Umbilical cord (tissue), 2 donors: Measurements from ENCODE around the gene COX11. TPM values are rescaled to one million over a fixed set of nuclear protein-coding genes. Genes with fewer than 3 reads are reported as not detected.

Experiments
- DNase-seq: peaks from one replicate; pipeline ENCODE4 v3.0.0-alpha.2; 2015; ENCODE audit warnings: low spot score
- total RNA-seq: library from RNA; depleted of rRNA; stranded (reverse); fragments of >200 nt; gene quantifications from one replicate; pipeline ENCODE4 v1.2.3, GENCODE V29; 2014; ENCODE audit warnings: low replicate concordance; ENCODE audit not compliant: insufficient read depth

Gene COX11
- total RNA-seq, 1 donor from 2014 or later: 38.3 TPM

DNA sequence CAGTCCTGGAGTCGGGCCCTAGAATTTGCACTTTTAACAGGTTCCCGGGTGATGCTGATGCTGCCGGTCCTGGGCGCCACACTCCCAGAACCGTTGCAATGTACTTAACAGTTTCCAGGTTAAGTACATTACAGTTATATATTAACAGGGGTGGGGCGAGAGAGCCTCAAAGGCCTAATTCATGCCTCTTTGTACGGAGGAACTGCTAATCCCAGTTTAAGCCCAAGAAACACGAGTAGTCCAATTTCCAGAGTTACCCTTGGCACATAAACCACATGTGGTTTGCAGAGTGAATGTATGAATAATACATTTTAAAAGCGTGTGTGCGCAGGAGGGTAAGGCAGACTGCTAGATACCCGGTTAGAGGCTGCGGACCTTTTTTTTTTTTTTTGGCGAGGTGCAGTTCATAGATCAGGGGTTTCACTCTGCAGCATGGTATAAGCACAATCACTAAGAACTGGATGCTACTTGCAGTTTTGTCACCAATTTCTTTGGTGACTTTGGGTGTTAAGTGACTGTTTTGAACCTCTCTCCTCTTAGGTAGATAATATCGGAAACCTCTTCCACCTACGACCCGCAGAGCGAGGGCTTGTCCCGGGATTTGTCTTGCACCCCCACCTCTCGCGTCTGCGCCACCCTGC is 713 bp downstream of the COX11 start:
- no peak for DNase-seq

DNA sequence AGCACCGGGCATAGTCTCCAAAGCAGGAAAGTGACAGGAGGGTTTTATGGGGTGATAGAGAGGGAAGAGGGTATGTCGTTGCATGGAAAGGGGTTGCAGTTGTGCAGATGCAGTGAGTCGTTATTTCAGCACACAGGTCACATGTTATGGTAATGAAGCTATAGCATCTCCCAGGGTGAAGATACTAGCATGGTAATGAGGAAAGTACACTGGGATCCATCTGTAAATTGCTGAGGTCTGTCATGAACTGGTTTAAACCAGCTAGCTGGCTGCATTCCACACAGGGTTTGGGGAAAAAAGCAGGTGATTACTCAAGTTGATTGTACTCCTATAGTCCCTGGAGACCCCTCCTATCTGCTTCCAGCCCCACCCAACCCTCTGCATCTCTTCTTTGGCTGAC is 11.7 kb downstream of the COX11 start:
- no peak for DNase-seq

DNA sequence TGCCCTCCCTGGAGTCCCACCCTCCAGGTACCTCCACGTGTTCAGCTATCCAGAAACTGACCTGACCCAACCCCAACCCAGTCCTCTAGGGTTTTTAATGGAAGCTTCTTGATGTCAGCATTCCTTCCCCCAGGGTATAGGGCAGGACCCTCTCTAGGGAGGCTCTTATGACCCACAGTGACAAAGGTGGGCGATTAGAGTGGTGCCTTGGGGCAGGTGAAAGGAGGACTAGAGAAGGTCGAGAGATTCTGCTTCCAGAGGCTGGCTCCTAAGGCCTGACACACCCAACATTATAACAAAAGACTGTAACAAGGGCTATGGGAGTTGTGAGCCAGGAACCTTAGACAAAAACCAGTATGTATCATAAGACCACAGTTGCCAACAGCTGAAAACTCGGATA is 17.2 kb downstream of the COX11 start:
- DNase-seq: no peak

DNA sequence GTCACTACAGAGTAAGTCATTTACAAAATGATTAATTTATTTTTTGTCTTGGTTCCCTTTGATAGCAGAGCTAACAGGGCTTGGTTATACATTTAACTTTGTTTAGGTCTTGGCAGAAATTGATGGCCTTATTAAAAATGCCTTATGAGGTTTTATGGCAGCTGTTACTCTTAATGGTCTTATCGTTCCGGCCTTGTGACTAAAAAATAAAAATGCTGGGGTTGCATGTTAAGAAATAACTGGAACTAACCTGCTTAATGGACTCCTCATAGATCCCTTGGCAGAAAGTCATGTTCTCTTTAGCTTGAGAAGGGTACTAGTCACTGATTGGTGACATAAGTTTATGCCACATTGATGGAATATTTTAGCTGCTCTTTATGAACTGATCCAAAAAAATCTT is 18.3 kb downstream of the COX11 start:
- DNase-seq: no peak

DNA sequence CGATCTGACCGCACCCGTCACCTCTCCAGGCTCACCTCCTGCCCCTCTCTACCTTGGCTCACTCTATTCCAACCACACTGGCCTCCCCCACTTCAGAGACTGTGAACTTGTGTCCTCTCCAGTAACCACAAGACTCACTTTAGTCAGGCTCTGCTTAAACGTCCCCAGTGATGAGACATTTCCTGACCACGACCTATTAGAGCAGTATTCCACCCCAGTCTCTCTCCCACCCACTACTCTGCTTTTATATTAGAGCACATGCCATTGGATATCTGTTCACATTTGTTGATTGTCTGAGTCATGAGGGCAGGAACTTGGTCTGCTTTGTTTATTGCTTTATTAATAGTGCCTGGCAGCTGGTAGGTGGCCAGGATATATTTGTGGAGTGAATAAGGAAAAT is 20.1 kb downstream of the COX11 start:
- no peak for DNase-seq

DNA sequence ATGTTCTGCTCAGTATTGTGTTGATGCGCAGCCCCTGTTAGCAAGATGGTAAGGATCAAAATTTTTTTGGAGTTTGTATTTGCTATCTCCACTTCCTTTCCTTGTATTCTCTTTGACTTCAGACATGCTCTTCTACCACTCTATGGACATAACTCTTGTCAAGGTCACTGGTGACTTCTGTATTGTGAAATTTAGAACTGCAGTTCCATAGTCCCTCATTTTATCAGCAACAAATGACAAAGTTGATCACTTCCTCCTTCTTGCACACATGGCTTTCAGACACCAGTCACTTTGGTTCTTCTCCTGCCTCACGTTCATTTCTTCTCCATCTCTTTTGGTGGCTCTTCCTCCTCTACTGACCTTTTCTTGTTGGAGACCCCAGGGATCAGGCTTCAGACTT is 21.1 kb downstream of the COX11 start:
- DNase-seq: no peak

DNA sequence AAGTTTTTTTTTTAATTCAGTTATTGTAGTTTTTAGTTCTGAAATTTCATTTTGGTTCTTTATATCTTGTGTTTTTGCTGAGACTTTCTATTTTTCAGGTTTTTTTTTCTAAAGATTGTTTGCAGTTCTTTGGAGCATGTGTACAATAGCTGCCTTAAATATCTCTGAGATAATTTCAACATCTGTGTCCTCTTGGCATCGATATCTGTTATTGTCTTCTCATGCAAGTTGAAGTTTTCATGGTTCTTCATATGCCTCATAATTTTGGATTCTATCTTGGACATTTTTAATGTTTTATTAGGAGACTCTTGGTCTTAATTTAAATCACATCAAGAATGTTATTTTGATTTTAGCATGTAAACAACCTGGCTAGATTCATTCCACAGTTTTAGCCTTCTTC is 22.8 kb downstream of the COX11 start:
- no peak for DNase-seq

DNA sequence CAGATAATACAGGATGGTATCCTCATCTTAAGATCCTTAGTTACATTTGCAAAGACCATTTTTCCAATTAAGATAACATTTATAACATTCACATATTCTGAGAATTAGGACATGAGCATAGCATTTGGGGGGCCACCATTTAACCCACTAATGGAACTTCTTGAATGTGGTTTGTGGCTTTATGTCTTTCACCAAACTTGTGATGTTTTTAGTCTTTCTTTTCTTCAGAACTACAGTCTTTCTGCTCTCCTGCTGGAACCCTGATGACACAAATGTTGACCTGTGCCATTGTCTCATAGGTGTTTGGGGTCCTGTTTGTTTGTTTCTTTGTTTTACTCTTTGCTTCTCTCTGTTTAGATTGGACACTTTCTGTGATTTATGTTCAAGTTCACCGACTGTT is 23.2 kb downstream of the COX11 start:
- no peak for DNase-seq

DNA sequence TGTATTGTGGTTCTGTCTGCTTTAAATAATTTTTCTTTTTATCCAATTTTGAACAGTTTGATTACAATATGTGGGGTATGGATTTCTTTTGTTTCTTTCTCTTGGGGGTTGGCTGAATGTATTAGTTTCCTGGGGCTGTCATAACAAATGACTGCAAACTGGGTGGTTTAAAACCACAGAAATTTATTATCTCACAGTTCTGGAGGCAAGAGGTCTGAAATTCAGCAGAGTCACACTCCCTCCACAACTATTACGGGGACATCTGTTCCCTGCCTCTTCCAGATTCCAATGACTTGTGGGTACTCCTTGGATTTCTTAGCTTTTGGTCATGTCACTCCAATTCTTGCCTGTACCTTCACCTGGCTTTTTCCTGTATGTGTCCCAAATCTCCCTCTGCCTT is 23.7 kb downstream of the COX11 start:
- no peak for DNase-seq

DNA sequence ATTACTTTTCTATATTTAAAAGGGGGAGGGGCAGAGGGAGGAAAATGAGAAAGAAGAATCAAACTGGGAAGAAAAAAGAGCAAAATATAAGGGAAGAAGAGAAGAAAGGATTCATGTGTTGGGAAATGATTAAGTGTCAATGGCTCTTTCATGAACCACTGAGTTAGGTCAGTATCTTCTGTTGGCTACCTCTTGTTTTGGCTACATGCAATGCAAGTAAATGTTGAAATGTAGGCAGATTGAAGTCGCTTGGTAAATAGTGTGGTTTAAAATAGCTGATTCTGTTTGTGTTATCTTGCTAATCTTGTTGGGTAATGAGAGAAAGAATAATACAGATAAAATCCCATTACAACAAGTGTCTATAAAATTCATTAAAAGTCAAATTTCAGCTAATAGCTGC is 27.2 kb downstream of the COX11 start:
- DNase-seq: no peak

DNA sequence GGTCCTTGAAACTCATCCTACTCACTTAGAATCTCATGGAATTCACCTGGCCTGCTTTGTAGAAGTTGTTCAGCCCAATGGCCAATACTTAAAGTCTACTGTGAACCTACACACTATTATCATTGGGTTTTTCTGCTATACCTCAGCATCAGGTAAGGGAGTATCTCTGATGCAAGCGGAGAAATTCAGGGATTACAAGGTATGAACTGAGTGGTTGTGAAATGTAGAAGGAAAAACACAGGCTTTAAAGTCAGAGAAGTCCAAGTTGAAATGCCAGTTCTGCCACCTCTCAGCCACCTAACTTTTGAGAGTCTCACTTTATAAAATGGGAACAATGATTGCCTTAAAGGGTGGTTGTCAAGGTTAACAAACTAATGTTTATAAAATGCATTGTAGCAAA is 31.0 kb downstream of the COX11 start:
- no peak for DNase-seq

DNA sequence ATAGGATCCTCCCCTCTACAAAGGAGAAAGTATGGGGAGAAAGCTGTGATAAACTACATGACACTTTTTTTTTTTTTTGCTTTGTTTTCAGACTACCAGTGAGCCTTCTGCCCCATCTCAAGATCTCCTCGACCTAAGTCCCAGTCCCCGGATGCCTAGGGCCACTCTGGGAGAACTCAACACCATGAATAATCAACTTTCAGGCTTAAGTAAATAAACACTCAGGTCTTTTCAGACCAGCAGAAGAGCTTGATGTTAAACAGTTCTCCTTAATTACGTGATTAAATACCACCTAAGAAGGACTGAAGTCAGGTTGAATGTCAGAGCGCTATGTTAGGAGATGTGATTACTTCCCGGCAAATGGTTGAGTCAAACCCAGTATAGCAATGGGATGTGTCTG is 31.4 kb downstream of the COX11 start:
- no peak for DNase-seq

DNA sequence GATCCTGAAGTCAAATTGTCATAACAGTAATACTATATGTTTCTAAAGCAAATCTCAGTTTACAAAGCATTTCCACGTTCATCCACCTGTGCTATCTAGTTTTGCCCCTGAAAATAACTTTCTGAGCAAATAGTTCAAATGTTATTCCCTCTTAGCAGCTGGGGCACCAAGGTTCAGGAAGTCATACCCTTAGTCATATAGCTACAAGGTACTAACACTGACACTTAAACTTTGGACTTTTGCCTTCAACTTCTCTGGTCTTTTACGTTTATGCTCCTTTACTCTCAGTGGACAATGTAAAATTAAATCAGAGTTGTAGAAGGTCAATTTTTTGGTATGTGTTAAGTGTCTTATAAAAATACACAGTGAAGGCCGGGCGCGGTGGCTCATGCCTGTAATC is 33.0 kb downstream of the COX11 start:
- no peak for DNase-seq

DNA sequence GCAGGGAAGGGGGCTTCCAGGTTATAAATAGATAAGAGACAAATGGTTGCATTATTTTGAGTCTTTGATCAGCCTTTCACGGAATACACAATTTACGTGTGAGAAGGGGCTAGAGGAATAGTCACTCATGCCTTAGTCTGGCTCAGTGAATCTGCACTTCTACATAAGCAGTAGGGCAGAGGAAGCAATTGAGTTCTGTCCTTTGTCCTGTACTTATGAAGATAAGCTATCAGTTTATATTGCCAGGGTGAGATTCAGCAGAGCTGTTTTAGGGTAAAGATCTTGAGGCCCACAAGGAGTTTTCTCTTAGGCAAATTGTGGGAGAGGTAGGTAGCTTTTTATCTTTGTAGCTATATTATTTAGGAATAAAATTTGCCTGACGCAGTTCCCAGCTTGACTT is 34.5 kb downstream of the COX11 start:
- DNase-seq: no peak

DNA sequence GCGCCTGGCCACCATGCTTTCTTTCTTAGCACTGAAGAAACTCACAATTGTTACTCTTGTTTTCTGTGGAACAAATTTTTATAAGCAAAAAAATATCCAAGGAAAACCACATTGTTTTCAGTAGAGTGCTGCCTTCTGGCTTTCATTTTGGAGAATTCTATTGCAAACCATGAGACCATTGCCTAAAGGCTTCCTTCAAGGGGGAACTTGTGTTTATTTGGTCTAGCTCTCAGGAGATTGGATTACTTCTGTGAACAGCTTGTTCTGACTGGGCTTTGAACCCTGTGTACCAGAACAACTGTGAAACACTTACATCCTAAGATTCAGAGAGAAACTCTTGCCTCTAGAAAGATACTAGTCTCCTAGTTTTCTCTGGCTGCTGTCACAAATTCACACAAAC is 35.7 kb downstream of the COX11 start:
- no peak for DNase-seq

DNA sequence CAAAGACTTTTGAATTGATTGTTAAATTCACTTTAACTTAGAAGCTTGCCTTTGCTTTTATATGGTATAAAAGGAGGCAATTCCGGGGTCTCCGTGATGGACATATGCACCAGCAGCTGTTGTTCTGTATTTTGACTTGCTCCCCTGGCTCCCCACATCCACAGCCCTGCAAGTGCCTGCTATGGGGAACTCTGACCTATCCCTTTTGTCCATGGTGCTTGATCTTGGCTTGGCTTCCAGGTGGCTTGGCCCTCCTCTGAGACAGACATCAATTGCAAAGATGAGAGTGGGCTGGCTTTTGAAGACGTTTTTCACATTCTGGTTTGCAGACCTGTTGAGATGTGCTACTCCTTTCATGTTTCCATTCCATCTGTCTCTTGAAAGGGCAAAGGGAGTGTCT is 40.9 kb downstream of the COX11 start:
- no peak for DNase-seq

DNA sequence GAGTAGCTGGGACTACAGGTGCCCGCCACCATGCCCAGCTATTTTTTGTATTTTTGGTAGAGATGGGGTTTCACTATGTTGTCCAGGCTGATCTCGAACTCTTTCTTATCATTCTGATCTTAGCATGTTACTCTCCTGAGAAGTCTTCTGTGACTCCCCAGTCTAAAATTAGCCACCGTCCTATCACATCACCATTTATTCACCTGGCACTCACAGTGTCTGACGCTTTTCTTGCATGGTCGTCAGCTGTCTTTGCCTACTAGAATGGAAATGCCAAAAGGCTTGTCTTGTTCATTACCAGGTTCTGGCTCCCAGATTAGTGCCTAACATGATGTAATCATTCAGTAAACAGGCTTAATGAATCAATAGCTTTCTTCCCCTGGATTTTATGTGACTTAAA is 44.0 kb downstream of the COX11 start:
- DNase-seq: no peak

DNA sequence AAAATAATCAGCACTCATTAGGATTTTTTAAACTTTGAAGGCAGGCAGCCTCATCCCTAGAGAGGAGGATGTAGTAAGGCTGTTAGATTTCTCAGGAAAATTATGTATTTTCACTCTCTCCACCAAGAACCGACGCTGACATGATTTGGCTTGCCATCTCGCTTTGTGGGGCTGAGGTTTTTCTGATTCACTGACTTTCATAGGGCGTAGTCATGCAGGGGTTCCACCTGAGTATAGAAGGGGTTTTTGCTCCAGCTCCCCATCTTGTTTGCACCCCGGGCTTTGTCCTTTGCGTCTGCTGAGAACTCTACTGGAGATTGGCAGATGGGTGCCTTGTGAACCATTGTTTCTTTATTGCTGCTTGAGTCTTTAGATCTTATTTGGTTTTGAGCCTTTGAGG is 47.6 kb downstream of the COX11 start:
- no peak for DNase-seq

DNA sequence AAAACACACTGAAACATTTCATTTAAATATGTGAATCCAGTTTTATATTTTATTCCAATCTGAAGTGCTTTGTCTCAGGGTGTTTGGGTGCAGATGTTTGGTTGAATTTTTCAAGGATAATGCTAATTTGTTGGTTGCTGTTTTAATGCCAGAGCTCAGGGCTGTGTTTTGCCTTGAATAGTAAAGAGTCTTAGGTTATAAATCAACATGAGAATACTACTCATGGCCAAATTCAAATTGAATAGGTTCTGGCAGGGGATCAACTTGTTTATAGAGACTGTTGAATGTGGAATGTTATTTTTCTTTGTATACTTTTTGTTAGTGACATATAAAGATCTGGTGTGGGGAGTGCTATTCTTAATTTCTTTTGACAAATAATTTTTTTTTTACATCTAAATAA is 49.0 kb downstream of the COX11 start:
- DNase-seq: no peak

DNA sequence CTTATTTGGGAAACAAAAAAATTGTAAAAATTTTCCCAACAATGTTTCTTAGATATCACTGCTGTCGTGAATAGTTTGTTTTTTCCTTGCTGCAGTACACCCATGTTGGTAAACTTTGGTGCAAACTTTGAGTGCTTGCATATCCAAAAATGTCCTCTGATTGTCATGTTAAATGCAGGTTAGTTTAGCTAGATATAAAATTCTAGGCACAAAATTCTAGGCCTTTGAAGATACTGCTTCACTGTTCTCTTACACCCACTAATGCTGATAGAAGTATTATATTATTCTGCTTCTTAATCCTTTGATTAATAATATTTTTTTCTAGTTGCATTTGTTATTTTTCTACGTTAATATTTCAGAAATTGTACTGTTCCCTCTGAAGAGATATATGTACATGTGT is 51.7 kb downstream of the COX11 start:
- DNase-seq: no peak
